ENCODE data around the gene LRRC59.

GRCh38 chr17:50356892-50357510, 40.3 kb downstream of the LRRC59 start:
- no peak for TF ChIP-seq POLR2A (IDR thresholded peaks at IDR 0.05)
- TF ChIP-seq, protein P1, sequence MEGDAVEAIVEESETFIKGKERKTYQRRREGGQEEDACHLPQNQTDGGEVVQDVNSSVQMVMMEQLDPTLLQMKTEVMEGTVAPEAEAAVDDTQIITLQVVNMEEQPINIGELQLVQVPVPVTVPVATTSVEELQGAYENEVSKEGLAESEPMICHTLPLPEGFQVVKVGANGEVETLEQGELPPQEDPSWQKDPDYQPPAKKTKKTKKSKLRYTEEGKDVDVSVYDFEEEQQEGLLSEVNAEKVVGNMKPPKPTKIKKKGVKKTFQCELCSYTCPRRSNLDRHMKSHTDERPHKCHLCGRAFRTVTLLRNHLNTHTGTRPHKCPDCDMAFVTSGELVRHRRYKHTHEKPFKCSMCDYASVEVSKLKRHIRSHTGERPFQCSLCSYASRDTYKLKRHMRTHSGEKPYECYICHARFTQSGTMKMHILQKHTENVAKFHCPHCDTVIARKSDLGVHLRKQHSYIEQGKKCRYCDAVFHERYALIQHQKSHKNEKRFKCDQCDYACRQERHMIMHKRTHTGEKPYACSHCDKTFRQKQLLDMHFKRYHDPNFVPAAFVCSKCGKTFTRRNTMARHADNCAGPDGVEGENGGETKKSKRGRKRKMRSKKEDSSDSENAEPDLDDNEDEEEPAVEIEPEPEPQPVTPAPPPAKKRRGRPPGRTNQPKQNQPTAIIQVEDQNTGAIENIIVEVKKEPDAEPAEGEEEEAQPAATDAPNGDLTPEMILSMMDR (IDR thresholded peaks at IDR 0.05): no peak
